Measurements from ENCODE around the gene CLDN12. TPM values are rescaled to one million over a fixed set of nuclear protein-coding genes. Genes with fewer than 3 reads are reported as not detected.

The CLDN12 gene
- total RNA-seq, 1 experiment from 2014 or later: 38.4 TPM

DNA sequence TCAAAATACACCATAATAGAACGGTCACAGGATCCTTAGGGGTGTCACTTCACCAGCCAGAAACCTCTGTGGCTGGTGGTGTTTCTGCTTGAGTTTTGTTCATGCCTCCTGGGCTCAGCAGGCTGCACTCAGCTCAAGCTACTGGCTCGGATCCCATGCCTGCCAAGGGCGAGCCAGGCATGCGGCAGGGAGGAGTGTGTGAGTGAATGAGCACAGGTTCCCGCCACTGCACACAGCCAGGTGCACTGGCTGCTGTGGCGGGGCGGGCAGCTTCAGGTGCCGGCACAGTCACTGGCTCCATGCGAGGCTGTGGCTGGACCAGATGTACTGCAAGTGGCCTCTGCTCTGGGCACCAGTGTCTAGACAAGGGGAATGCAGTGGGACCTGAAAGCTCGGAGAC is 29.5 kb downstream of the CLDN12 start:
- H3K27me3 Mint-ChIP-seq (ENCODE audit: insufficient read depth, unreplicated experiment): peaks cover 3% of the 10 kb centered on the region
- Histone ChIP-seq H3K27me3 (replicated peaks; ENCODE audit: control insufficient read depth, insufficient read depth, low read length) (no peaks in the 10 kb centered on the region), H3K4me3 (ENCODE audit: low read depth, low read length) (no peak overlapping the region), H3K36me3 (ENCODE audit: control insufficient read depth, insufficient read depth, low read length) (no peaks in the 10 kb centered on the region), H3K4me1 (no peaks in the 10 kb centered on the region), H3K9me3 (peaks cover 15% of the 10 kb centered on the region)
- no peak overlapping the region for H3K4me3 Mint-ChIP-seq (ENCODE audit: unreplicated experiment)
- no TSS peak for BruUV-seq (replicated peaks)
- H3K9me3 Mint-ChIP-seq (ENCODE audit: unreplicated experiment): peaks cover 25% of the 10 kb centered on the region
- ChIA-PET POLR2A (no interaction called here), CTCF (no interaction called here)
- no peaks in the 10 kb centered on the region for H3K36me3 Mint-ChIP-seq (ENCODE audit: insufficient read depth, unreplicated experiment)
- TF ChIP-seq CTCF (IDR thresholded peaks at IDR 0.05; ENCODE audit: insufficient read depth in 1 of 2, low read depth in 1 of 2, low read length in 1 of 2, severe bottlenecking in 1 of 2, unreplicated experiment in 1 of 2): no peak
- no peak for DNase-seq
- no peaks in the 10 kb centered on the region for H3K4me1 Mint-ChIP-seq (ENCODE audit: low read depth, unreplicated experiment)
- H3K27ac Mint-ChIP-seq (ENCODE audit: unreplicated experiment): no peak overlapping the region
- intact Hi-C loops (cut with micrococcal nuclease; ENCODE audit: unreplicated experiment): no loop called here

DNA sequence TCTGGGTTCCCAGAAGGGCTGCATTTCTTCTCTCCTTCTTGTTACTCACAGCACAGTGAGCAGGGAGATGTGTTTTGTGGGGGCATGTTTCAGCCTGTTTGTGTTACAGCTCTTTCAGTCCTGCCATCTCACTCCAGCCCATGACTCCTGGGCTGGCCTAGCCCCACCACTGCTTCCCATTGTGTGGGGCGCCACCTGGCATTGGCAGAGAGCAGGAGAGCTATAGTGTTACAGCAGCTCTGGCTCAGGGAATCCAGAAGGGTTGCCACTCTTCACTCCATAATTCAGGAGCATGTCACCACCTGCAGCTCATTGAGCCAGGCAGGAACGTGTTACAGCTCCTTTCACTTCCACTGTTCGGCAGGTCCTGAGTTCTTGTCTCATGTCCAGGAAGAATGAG is 30.0 kb downstream of the CLDN12 start:
- POLR2A ChIA-PET: no interaction called here
- DNase-seq: no peak
- Mint-ChIP-seq H3K27me3 (ENCODE audit: insufficient read depth, unreplicated experiment) (peaks cover 3% of the 10 kb centered on the region), H3K4me3 (ENCODE audit: unreplicated experiment) (no peak overlapping the region), H3K27ac (ENCODE audit: unreplicated experiment) (no peak overlapping the region), H3K4me1 (ENCODE audit: low read depth, unreplicated experiment) (no peaks in the 10 kb centered on the region), H3K9me3 (ENCODE audit: unreplicated experiment) (peaks cover 25% of the 10 kb centered on the region), H3K36me3 (ENCODE audit: insufficient read depth, unreplicated experiment) (no peaks in the 10 kb centered on the region)
- peaks cover 15% of the 10 kb centered on the region for H3K9me3 ChIP-seq
- CTCF ChIA-PET: no interaction called here
- no peaks in the 10 kb centered on the region for H3K36me3 ChIP-seq (ENCODE audit: control insufficient read depth, insufficient read depth, low read length)
- BruUV-seq (replicated peaks): no TSS peak
- no peaks in the 10 kb centered on the region for H3K27me3 ChIP-seq (replicated peaks; ENCODE audit: control insufficient read depth, insufficient read depth, low read length)
- H3K4me1 ChIP-seq: no peaks in the 10 kb centered on the region
- intact Hi-C loops (cut with micrococcal nuclease; ENCODE audit: unreplicated experiment): no loop called here
- no peak overlapping the region for H3K4me3 ChIP-seq (ENCODE audit: low read depth, low read length)
- TF ChIP-seq CTCF (IDR thresholded peaks at IDR 0.05; ENCODE audit: insufficient read depth in 1 of 2, low read depth in 1 of 2, low read length in 1 of 2, severe bottlenecking in 1 of 2, unreplicated experiment in 1 of 2): no peak

DNA sequence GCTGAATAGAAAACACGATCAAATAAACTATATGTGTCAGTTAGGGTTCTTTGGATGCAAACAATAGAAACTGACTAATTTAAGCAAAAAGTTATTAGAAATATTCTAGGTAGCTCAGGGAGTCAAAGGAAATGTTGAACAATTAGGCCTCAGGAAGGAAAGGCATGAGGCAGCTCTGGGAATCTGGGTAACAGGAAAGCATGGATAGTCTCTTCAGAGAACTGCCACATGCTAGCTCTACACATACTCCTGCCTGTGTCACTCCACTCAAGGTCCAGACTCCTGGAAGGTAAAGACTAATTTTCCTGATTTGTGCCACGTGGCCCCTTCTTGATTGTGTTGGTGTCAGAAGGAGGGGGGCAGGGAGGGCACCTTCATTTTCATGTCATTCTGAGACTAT is 42.4 kb downstream of the CLDN12 start:
- no peaks in the 10 kb centered on the region for H3K36me3 Mint-ChIP-seq (ENCODE audit: insufficient read depth, unreplicated experiment)
- Histone ChIP-seq H3K27me3 (replicated peaks; ENCODE audit: control insufficient read depth, insufficient read depth, low read length) (no peaks in the 10 kb centered on the region), H3K9me3 (no peaks in the 10 kb centered on the region), H3K4me3 (ENCODE audit: low read depth, low read length) (no peak overlapping the region), H3K36me3 (ENCODE audit: control insufficient read depth, insufficient read depth, low read length) (no peaks in the 10 kb centered on the region), H3K4me1 (no peaks in the 10 kb centered on the region)
- TF ChIP-seq CTCF (IDR thresholded peaks at IDR 0.05; ENCODE audit: insufficient read depth in 1 of 2, low read depth in 1 of 2, low read length in 1 of 2, severe bottlenecking in 1 of 2, unreplicated experiment in 1 of 2): no peak
- CTCF ChIA-PET: interaction anchor here (1.5 kb wide), 1 partner anchor 10 kb away, joined by 4 read pairs; no protein-coding TSS in a partner anchor
- H3K9me3 Mint-ChIP-seq (ENCODE audit: unreplicated experiment): no peaks in the 10 kb centered on the region
- peaks cover 5% of the 10 kb centered on the region for H3K27me3 Mint-ChIP-seq (ENCODE audit: insufficient read depth, unreplicated experiment)
- POLR2A ChIA-PET: no interaction called here
- no peak overlapping the region for H3K27ac Mint-ChIP-seq (ENCODE audit: unreplicated experiment)
- no peak for DNase-seq
- H3K4me3 Mint-ChIP-seq (ENCODE audit: unreplicated experiment): no peak overlapping the region
- intact Hi-C loops (cut with micrococcal nuclease; ENCODE audit: unreplicated experiment): no loop called here
- no peaks in the 10 kb centered on the region for H3K4me1 Mint-ChIP-seq (ENCODE audit: low read depth, unreplicated experiment)
- no TSS peak for BruUV-seq (replicated peaks)

All from Caco-2 (cell line).